ENCODE measurements around the gene HCFC1. TPM values are rescaled to one million over a fixed set of nuclear protein-coding genes. Genes with fewer than 3 reads are reported as not detected.

HCFC1 gene
- total and polyA plus RNA-seq, 9 of the 15 experiments (the other 6 are each of a cell fraction or from before 2014, with no cell fraction given): 2.8 to 133 (median 17.1) TPM

GRCh38 chrX:153925739-153926551 is 45.7 kb downstream of the HCFC1 start, which contains the start of gene ARHGAP4 (continued):
- TF ChIP-seq FOS (IDR thresholded peaks at IDR 0.05; ENCODE audit: extremely low read depth, insufficient read length) (no peak), BCL6 (CRISPR knock-in tag; IDR thresholded peaks at IDR 0.05) (no peak), ZNF134 (CRISPR knock-in tag; conservative IDR thresholded peaks at IDR 0.05) (no peak), MECOM (CRISPR knock-in tag; IDR thresholded peaks at IDR 0.05) (no peak), TGIF2 (CRISPR knock-in tag; IDR thresholded peaks at IDR 0.05) (no peak), NR2C2 (CRISPR knock-in tag; IDR thresholded peaks at IDR 0.05) (no peak), NR2C2 (tag; IDR thresholded peaks at IDR 0.05) (peak; percentile 92), NCOA1 (IDR thresholded peaks at IDR 0.05; ENCODE audit: low read depth) (no peak), SRSF1 (IDR thresholded peaks at IDR 0.05; ENCODE audit: low read depth, low read length) (no peak), ZNF24 (IDR thresholded peaks at IDR 0.05) (no peak), ZNF3 (CRISPR knock-in tag; IDR thresholded peaks at IDR 0.05) (no peak), ASH1L (IDR thresholded peaks at IDR 0.05; ENCODE audit: borderline replicate concordance, low read depth, partially characterized antibody) (no peak), CTCF (IDR thresholded peaks at IDR 0.05 in 2 of 3, conservative IDR thresholded peaks at IDR 0.05 in 1 of 3; ENCODE audit: insufficient read depth in 2 of 3, low read depth in 1 of 3, low read length in 3 of 3) (peak in 1 of 3 experiments; percentile 7; a peak in 1 of 6 replicates), FIP1L1 (IDR thresholded peaks at IDR 0.05; ENCODE audit: low read depth, low read length, poor library complexity, severe bottlenecking) (peak; percentile 98), ZNF224 (CRISPR knock-in tag; IDR thresholded peaks at IDR 0.05) (no peak), CREB1 (IDR thresholded peaks at IDR 0.05) (peak; percentile 3; the same call in 1 of the 2 replicates), CREB1 (CRISPR knock-in tag; IDR thresholded peaks at IDR 0.05) (no peak), EGR1 (conservative IDR thresholded peaks at IDR 0.05) (peak; percentile 59), ZBTB12 (CRISPR knock-in tag; IDR thresholded peaks at IDR 0.05) (no peak), MCM7 (IDR thresholded peaks at IDR 0.05) (no peak), MYNN (IDR thresholded peaks at IDR 0.05) (no peak), MYNN (CRISPR knock-in tag; IDR thresholded peaks at IDR 0.05) (no peak), ZNF324 (CRISPR knock-in tag; IDR thresholded peaks at IDR 0.05) (no peak), YY1 (IDR thresholded peaks at IDR 0.05; ENCODE audit: borderline replicate concordance in 1 of 3, control insufficient read depth in 1 of 3, extremely low read depth in 1 of 3, insufficient read depth in 3 of 3, insufficient read length in 1 of 3, insufficient replicate concordance in 2 of 3, low read depth in 1 of 3, low read length in 2 of 3) (peak in 2 of 3 experiments; percentile 76 to 87), TCF3 (CRISPR knock-in tag; IDR thresholded peaks at IDR 0.05) (no peak), POLR2H (tag; IDR thresholded peaks at IDR 0.05; ENCODE audit: low read depth) (no peak), ZNF23 (CRISPR knock-in tag; IDR thresholded peaks at IDR 0.05) (no peak), CAMTA2 (CRISPR knock-in tag; conservative IDR thresholded peaks at IDR 0.05) (no peak), ETV6 (IDR thresholded peaks at IDR 0.05; ENCODE audit: borderline replicate concordance in 1 of 2, low read depth in 2 of 2, low read length in 1 of 2) (no peak), ETV6 (CRISPR knock-in tag; IDR thresholded peaks at IDR 0.05; ENCODE audit: borderline replicate concordance) (no peak)
